ENCODE data around the gene ZNF407.

ZNF407 gene

GRCh38 chr18:74631623-74632350 is 34.1 kb downstream of the ZNF407 start:
- DNase-seq, result no peak

- no peak for DNase-seq
Measured at GRCh38 chr18:74632351-74632679, 34.6 kb downstream of the ZNF407 start.

DNA sequence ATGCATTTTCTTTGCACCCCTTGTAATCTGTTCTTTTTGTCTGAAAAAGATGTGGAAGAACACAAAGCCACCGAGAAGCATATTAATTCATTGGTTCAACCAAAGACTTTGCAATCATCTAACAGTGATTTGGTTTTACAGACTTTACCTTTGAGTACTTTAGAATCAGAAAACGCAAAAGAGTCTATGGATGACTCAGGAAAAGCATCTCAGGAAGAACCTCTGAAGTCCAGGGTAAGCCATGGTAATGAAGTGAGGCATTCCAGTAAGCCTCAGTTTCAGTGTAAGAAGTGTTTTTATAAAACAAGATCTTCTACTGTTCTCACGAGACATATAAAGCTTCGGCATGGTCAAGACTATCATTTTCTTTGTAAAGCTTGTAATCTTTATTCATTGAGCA is 35.2 kb downstream of the ZNF407 start:
- DNase-seq, result no peak

- no peak for DNase-seq
Measured at GRCh38 chr18:74633652-74634352, 36.1 kb downstream of the ZNF407 start.

DNA sequence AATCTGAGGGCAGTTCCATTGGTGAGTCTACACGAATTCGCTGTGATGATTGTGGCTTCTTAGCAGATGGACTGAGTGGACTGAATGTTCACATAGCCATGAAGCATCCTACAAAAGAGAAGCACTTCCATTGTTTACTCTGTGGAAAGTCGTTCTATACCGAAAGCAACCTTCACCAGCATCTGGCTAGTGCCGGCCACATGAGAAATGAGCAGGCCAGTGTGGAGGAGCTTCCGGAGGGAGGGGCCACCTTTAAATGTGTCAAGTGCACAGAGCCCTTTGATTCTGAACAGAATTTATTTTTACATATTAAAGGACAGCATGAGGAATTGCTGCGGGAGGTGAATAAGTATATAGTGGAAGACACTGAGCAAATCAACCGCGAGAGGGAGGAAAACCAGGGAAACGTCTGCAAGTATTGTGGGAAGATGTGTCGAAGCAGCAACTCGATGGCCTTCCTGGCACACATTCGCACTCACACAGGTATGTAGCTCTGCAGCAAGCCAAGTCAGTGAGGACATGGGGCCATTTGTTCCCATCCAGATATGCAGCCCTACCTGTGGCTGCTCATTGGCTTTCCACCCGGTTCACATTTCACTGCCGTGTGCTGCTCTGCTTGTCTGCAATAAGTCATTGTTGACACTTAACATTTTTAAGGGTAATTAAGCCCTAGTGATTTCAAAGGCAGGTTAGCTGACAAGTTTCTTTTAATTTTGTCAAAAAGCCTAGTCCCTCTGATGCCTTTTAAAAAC is 37.7 kb downstream of the ZNF407 start:
- DNase-seq, result no peak

DNA sequence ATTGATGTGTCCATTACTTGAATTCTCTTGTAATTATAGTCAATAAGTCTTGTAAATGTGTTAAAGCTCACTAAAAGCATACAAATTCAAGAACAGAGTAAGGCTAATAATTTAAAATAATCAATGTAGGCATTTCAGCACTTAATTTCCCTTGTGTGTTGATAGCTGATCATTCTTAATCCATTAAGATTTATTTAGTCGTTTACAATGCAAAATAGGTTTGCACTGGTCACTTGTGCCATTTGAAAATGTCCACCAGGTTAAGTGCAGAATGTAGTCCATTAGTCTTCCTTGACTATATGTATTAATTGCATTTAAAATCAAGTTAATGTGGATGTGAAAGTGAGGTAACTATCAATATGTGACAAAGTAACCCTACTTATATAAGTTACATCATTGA is 39.4 kb downstream of the ZNF407 start:
- DNase-seq, result no peak

- no peak for DNase-seq
Measured at GRCh38 chr18:74638210-74638609, 40.5 kb downstream of the ZNF407 start.

DNA sequence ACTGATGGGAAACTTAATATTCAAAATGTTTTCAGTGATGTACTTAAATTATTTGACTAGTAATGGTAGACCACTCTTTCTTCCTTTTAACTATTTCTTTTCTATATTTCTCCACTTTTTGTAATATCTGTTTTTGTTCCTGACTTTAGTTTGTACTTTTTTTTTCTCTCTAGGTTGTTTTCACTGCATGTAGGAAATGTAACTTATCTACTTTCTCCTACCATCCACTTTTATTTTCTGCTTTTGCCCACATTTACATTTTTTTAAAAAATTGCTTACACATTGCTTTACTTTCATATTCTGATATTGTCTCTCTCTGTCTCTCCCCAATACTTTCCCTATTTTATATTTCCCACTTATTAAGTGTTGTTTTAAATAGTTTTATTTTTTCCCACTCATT is 47.0 kb downstream of the ZNF407 start:
- no peak for DNase-seq

DNA sequence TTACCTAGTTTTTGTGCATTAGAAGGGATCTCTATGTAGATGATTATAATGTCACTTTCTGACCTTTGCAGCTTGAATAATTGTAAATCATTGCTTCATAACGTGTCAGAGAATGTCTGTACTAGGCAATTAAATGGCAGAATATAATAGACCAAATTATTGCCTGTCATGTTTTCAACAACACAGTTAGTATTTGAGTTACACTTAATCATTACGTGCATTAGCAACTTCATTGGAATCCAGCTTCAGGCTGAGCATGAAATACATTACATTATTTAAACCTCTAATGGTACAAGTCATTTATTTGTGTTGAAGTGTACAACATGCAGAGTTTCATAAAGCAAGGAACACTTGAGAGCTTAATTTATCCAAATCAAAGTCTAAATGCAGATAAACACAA is 48.0 kb downstream of the ZNF407 start:
- DNase-seq, result no peak

- DNase-seq, result no peak
Measured at GRCh38 chr18:74651327-74652128, 53.9 kb downstream of the ZNF407 start.

GRCh38 chr18:74652392-74652988 is 54.8 kb downstream of the ZNF407 start:
- DNase-seq, result no peak

- DNase-seq, result no peak
Measured at GRCh38 chr18:74654638-74655037, 57.0 kb downstream of the ZNF407 start.

DNA sequence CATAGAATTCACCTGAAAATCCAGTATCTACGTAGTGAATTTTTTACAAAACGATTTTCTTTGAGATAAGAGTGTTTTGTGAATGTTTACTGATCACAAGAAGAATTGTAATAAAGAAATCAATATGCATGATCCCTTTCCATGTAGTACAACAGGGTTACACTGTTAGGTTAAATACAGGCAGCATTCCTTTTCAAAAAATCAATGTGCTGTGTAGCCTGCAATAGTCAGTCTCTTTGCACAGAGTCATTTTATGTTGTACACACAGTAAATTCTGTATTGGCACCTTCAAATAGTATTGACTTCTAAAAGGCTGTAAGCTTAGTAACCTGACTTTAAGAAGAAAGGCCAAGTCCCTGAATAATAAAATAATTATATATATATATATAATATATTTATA is 63.3 kb downstream of the ZNF407 start:
- DNase-seq, result no peak

GRCh38 chr18:74661691-74662090 is 64.0 kb downstream of the ZNF407 start:
- no peak for DNase-seq

DNA sequence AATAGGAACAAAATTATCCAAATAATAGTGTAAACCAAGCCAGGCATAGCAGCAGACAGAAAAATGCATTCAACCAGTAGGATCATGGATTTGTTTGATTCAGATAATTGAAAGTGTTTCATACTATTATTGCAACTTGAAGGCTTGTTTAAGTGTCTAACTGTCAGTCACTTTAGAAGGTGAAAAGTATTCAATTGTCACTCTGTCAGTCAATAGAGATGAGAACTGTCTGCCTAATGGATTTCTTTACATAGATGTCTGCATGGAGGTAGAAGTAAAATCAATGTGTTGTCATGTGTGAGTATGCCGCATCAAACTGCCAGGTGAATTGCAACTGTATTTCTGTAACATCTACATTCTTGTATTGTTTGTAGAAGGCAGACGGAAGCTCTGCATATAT is 65.0 kb downstream of the ZNF407 start:
- DNase-seq, result no peak

DNA sequence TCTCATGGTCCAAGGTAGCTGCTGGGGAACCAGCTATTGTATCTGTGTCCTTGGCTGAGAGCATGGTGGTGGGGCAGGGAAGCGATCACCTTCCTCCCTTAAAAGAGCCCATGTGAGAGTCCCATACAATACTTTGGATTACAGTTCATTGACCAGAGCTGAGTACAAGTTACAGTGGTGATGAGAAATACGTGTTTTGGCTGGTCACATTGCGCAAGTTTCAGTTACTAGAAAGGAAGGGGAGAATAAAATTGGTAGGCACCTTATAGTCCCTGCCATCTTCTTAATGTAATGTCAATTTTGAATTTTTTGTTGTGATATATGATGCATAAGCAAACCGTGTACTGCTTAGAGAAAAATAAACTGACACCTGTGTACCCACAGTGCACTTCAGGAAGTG is 67.7 kb downstream of the ZNF407 start:
- DNase-seq, result no peak

DNA sequence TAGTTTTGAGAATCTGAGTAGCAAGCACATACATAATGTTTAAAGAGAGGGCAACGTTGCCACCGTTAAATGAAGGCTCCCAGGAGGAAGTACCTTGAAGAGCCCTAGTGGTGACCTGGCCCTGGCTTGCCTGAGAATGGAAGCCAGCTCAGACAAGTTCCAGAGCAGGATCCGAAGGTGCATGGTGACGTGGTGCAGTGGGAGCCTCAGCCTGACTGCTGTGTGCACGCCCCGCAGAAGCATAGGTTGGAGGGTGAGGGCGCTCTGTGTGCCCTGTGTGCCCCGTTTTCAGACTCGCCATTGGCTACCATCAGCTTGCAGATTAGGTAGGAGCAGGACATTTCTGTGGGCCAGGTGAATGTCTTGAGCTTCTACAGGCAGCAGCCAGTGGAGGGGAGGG is 68.2 kb downstream of the ZNF407 start:
- no peak for DNase-seq

- no peak for DNase-seq
Measured at GRCh38 chr18:74669136-74669798, 71.6 kb downstream of the ZNF407 start.

DNA sequence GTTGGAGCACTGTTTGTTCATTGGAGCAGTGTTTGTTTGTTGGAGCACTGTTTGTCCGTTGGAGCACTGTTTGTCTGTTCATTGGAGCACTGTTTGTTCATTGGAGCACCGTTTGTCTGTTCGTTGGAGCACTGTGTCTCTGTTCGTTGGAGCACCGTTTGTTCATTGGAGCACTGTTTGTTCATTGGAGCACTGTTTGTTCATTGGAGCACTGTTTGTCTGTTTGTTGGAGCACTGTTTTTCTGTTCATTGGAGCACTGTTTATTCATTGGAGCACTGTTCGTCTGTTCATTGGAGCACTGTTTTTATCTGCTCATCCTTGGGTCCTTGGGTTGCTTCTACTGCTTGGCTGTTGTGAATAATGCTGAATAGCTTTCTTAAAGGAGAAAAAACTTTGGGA is 74.7 kb downstream of the ZNF407 start:
- DNase-seq, result no peak

- DNase-seq, result no peak
Measured at GRCh38 chr18:74674487-74674886, 76.8 kb downstream of the ZNF407 start.

DNA sequence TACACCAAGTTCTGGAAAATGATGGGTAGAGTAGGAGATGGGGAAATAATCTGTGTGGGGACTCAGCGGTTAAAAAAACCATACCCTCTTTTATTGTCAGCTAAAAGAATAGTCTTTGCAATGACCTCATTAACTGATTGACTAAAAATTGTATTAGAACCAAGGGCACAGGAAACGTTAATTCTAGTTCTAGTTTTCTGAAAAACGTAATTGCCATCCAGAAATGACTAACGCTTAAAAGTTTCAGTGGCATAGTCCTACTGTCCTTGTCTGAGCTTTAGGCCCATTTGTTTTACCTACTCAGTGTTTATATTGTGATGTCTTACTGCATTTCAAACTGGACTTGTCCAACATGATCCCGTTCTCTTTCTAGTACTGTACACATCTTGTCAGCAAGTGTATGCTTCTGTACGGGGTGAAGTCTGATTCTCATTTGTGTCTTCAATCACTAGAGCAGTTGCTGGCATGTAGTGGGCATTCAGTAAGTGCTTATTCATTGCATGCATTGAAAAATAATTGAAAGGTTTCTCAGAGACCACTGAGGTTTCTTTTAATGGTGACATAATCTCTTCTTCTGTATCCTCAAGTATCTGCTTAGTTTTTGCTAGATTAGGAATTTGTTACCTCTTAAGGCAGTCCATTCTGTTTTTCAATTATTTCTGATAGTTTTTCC is 81.5 kb downstream of the ZNF407 start:
- DNase-seq, result no peak

- no peak for DNase-seq
Measured at GRCh38 chr18:74679679-74680076, 82.0 kb downstream of the ZNF407 start.
